ENCODE results near the gene DNTTIP2. TPM values are rescaled to one million over a fixed set of nuclear protein-coding genes. Genes with fewer than 3 reads are reported as not detected.

DNTTIP2 gene
- total RNA-seq, 1 experiment from 2014 or later = 101 TPM

DNA sequence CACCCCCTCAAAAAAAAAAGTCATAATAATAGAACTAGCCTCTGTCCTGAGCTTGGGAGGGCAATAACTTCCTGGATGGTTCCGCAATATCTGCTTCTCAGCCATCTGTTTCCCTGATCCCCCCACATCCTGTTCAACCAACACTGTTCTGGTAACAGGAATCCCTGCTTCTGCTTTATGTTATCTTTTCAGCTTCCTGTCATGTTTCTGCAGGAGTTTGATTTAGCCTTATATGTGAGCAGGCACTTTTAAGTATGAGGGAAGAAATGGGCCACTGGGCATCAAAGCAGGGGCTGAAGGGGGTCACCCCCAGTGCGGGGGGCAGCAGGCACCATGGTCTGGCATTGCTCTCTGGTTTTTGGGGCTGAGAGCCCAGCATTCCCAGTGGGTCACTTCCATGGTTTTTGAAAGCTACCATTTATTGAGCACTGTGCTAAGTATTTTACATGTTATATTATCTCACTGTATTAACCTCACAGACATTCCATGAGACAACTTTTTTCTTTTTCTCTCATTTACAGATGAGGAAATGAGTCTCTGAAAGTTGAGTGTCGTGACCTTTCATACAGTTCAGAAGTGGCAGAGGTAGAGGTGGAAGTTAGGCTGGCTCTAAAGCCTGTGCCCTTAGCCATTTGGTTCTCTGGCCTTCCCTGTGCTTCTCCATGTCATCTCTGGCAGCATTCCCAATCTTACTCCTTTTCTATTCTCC lies 61.9 kb downstream of the DNTTIP2 start:
- no CpG with 5 or more reads among the region's 3 CpGs for WGBS (ENCODE audit: extremely low coverage, insufficient read length, low lambda C conversion rate)
- Histone ChIP-seq H4K20me1 (ENCODE audit: control insufficient read depth, insufficient read depth, insufficient read length) (no peaks in the 10 kb centered on the region), H4K91ac (ENCODE audit: insufficient read length, low read depth, low read length) (no peak overlapping the region), H3T11ph (ENCODE audit: low read length) (no peak overlapping the region), H3K27ac (ENCODE audit: insufficient read length, low read depth, low read length) (no peak overlapping the region), H4K8ac (replicated peaks; ENCODE audit: insufficient read length, low read depth, low read length) (no peak overlapping the region), H2AK5ac (ENCODE audit: insufficient read length, low read length) (no peak overlapping the region), H3K18ac (ENCODE audit: insufficient read length, low read depth, low read length) (no peak overlapping the region), H3K79me1 (ENCODE audit: insufficient read depth, low read depth, low read length, poor library complexity, severe bottlenecking) (no peaks in the 10 kb centered on the region), H3K23me2 (ENCODE audit: insufficient read length, low read depth, low read length, poor library complexity, severe bottlenecking) (no peaks in the 10 kb centered on the region), H3K4me2 (ENCODE audit: insufficient read depth, insufficient read length, low read length) (no peak overlapping the region), H2BK12ac (ENCODE audit: insufficient read length, low read depth, low read length) (no peak overlapping the region), H3K4ac (ENCODE audit: low read depth, low read length) (no peak overlapping the region), H3K9ac (ENCODE audit: extremely low read depth, insufficient read length, low read length) (no peak overlapping the region), H3K23ac (ENCODE audit: insufficient read length, low read depth, low read length) (no peak overlapping the region), H3K14ac (ENCODE audit: insufficient read depth, low read length) (no peak overlapping the region), H4K5ac (ENCODE audit: insufficient read length, low read depth, low read length) (no peak overlapping the region), H3K9me3 (ENCODE audit: control insufficient read depth, low read depth, low read length) (no peaks in the 10 kb centered on the region), H2BK120ac (ENCODE audit: low read depth, low read length, poor library complexity, severe bottlenecking) (no peak overlapping the region), H3K56ac (ENCODE audit: insufficient read length, low read depth, low read length) (no peak overlapping the region), H3K27me3 (ENCODE audit: insufficient read depth, low read length) (no peaks in the 10 kb centered on the region), H2BK5ac (ENCODE audit: insufficient read length, low read length) (no peak overlapping the region), H2BK20ac (ENCODE audit: low read depth, low read length, poor library complexity, severe bottlenecking) (no peak overlapping the region), H2BK15ac (ENCODE audit: low read depth, low read length) (no peak overlapping the region), H3K4me1 (ENCODE audit: insufficient read depth, low read length) (peaks cover 12% of the 10 kb centered on the region), H3K79me2 (ENCODE audit: insufficient read depth, low read length) (no peaks in the 10 kb centered on the region), H2AFZ (ENCODE audit: low read length) (no peak overlapping the region)
- Mint-ChIP-seq H3K4me3 (no peak overlapping the region), H3K9me3 (no peaks in the 10 kb centered on the region), H3K4me1 (peaks cover 63 to 79% of the 10 kb centered on the region in 2 experiments), H3K27me3 (ENCODE audit: low read depth) (no peaks in the 10 kb centered on the region; the same call in 1 of the 2 replicates), H3K36me3 (ENCODE audit: insufficient read depth in 1 of 3, low read depth in 3 of 3) (no peaks in the 10 kb centered on the region; a peak in 1 of 7 replicates), H3K27ac (0 out of 7 replicates have a peak overlapping the region, but pooled peaks of 2 of the 3 experiments have one; percentile 1 to 4)
- TF ChIP-seq, protein P1, sequence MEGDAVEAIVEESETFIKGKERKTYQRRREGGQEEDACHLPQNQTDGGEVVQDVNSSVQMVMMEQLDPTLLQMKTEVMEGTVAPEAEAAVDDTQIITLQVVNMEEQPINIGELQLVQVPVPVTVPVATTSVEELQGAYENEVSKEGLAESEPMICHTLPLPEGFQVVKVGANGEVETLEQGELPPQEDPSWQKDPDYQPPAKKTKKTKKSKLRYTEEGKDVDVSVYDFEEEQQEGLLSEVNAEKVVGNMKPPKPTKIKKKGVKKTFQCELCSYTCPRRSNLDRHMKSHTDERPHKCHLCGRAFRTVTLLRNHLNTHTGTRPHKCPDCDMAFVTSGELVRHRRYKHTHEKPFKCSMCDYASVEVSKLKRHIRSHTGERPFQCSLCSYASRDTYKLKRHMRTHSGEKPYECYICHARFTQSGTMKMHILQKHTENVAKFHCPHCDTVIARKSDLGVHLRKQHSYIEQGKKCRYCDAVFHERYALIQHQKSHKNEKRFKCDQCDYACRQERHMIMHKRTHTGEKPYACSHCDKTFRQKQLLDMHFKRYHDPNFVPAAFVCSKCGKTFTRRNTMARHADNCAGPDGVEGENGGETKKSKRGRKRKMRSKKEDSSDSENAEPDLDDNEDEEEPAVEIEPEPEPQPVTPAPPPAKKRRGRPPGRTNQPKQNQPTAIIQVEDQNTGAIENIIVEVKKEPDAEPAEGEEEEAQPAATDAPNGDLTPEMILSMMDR (conservative IDR thresholded peaks at IDR 0.05) = no peak
- no peak for DNase-seq

Small RNAs within 50 kb of the gene (microRNA-seq; reads per million reads assigned to microRNA genes)
- gene MIR760 (ENCODE audit: borderline microRNAs expressed) = 4.2 reads per million, percentile 31 among the genes with 10 or more reads in this experiment

Other genes with a start within 250 kb of the DNTTIP2 start
- gene BCAR3, start 197.4 kb downstream of the DNTTIP2 start, total RNA-seq (2021) = 4.9 and 5.6 TPM in 2 replicates
- 14.9 and 15.4 TPM in 2 replicates for gene GCLM, start 30.2 kb upstream of the DNTTIP2 start, total RNA-seq (2021)
- not detected in 2 replicates for gene ABCA4, start 241.9 kb upstream of the DNTTIP2 start, total RNA-seq (2021)

Data from H9 (cell line).